ENCODE measurements around the gene WSB1. TPM values are rescaled to one million over a fixed set of nuclear protein-coding genes. Genes with fewer than 3 reads are reported as not detected.

The WSB1 gene
- total RNA-seq, 1 experiment from 2014 or later = 35.1 TPM

GRCh38 chr17:27329146-27329805, 35.4 kb downstream of the WSB1 start:
- CTCF ChIA-PET = no interaction called here
- Histone ChIP-seq H3K4me1 (ENCODE audit: insufficient read depth, low read length) (peaks cover 16% of the 10 kb centered on the region), H3K79me2 (ENCODE audit: low read length) (no peaks in the 10 kb centered on the region), H4K20me1 (ENCODE audit: low read length) (no peaks in the 10 kb centered on the region), H3K36me3 (ENCODE audit: low read depth, low read length) (no peaks in the 10 kb centered on the region), H3K27ac (ENCODE audit: low read length) (no peak overlapping the region), H3K4me3 (ENCODE audit: low read length) (no peak overlapping the region), H3K9ac (ENCODE audit: low read length) (no peak overlapping the region), H3F3A (ENCODE audit: low read length, unreplicated experiment) (no peaks in the 10 kb centered on the region), H3K9me3 (ENCODE audit: low read length) (no peaks in the 10 kb centered on the region), H3K4me2 (ENCODE audit: low read length) (no peak overlapping the region), H3K9me2 (replicated peaks; ENCODE audit: low read length) (no peaks in the 10 kb centered on the region), H2AFZ (ENCODE audit: low read length) (no peak overlapping the region), H3K27me3 (ENCODE audit: low read length) (no peaks in the 10 kb centered on the region)
- DNase-seq (no peak), ATAC-seq (no peak)
- TF ChIP-seq EZH2phosphoT487 (IDR thresholded peaks at IDR 0.05; ENCODE audit: borderline replicate concordance, low read length) (no peak), CTCF (conservative IDR thresholded peaks at IDR 0.05; ENCODE audit: low read depth, low read length) (no peak)
- intact Hi-C loops (cut with micrococcal nuclease) = no loop called here
- POLR2A ChIA-PET (ENCODE audit: unreplicated experiment) = no interaction called here
- no TSS peak for BruUV-seq (replicated peaks)

- H3K27ac ChIP-seq (ENCODE audit: low read length) = peak overlapping the region; percentile 83
- intact Hi-C loops (cut with micrococcal nuclease) = loop anchor here (1.0 to 5.0 kb wide), 2 partner anchors 35 to 85 kb away; no protein-coding TSS in a partner anchor
- no peaks in the 10 kb centered on the region for H3K9me2 ChIP-seq (replicated peaks; ENCODE audit: low read length)
- no peaks in the 10 kb centered on the region for H3K27me3 ChIP-seq (ENCODE audit: low read length)
- peak overlapping the region; percentile 12; the same call in 1 of the 2 replicates for H3K9ac ChIP-seq (ENCODE audit: low read length)
- H3K36me3 ChIP-seq (ENCODE audit: low read depth, low read length) = no peaks in the 10 kb centered on the region
- no peaks in the 10 kb centered on the region for H3K79me2 ChIP-seq (ENCODE audit: low read length)
- no peak for TF ChIP-seq EZH2phosphoT487 (IDR thresholded peaks at IDR 0.05; ENCODE audit: borderline replicate concordance, low read length)
- TF ChIP-seq CTCF (conservative IDR thresholded peaks at IDR 0.05; ENCODE audit: low read depth, low read length) = no peak
- no peak for TF ChIP-seq EZH2 (IDR thresholded peaks at IDR 0.05; ENCODE audit: low read length, unreplicated experiment)
- no peaks in the 10 kb centered on the region for H3F3A ChIP-seq (ENCODE audit: low read length, unreplicated experiment)
- BruUV-seq (replicated peaks) = no TSS peak
- no peak for DNase-seq
- H3K4me1 ChIP-seq (ENCODE audit: insufficient read depth, low read length) = peaks cover 16% of the 10 kb centered on the region
- no peak overlapping the region for H2AFZ ChIP-seq (ENCODE audit: low read length)
- H3K4me3 ChIP-seq (ENCODE audit: low read length) = peak overlapping the region; percentile 74; the same call in 1 of the 2 replicates
- ChIA-PET CTCF (interaction anchor here (1.2 kb wide), 1 partner anchor 37 kb away, joined by 4 read pairs; the partner anchor contains the start of gene WSB1), POLR2A (ENCODE audit: unreplicated experiment) (interaction anchor here (0.6 kb wide), 1 partner anchor 18 kb away, joined by 3 read pairs; no protein-coding TSS in a partner anchor)
- H3K4me2 ChIP-seq (ENCODE audit: low read length) = peak overlapping the region; percentile 95; the same call in 1 of the 2 replicates
- peak; percentile 2; the same call in 1 of the 2 replicates for ATAC-seq
- no peaks in the 10 kb centered on the region for H3K9me3 ChIP-seq (ENCODE audit: low read length)
- no peaks in the 10 kb centered on the region for H4K20me1 ChIP-seq (ENCODE audit: low read length)
These were observed 38.1 kb downstream of the WSB1 start for GRCh38 chr17:27332047-27332393.
